Measurements from ENCODE around the gene TBC1D1. TPM values are rescaled to one million over a fixed set of nuclear protein-coding genes. Genes with fewer than 3 reads are reported as not detected.

TBC1D1 gene
- total and polyA plus RNA-seq, 5 donors from 2014 or later: 12.3 to 48.2 (median 19.4) TPM

DNA sequence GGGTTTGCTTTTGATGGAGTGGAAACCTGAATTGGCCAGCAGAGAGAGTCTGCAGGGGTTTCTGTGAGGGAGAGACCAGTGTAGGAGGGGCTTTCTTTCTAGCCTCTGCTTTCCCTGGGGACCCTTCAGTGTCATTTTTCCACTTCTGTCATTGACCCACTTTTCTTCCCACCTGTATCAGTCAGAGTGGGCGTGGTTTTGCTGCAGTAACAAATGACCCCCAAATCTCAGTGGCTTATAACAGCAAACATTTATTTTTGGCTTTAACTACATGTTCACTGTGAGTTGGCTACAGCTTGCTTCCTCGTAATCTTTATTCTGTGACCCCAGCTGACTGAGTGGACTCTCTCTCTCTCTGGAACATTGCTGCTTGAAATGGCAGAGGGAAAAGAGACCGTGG, 43.7 kb downstream of the TBC1D1 start:
- peaks cover 0 to 4% (median 0%) of the 10 kb centered on the region in 7 donors for H3K9me3 Mint-ChIP-seq
- H3K4me1 Mint-ChIP-seq: peaks cover under 1 to 13% (median 9%) of the 10 kb centered on the region in 4 donors

DNA sequence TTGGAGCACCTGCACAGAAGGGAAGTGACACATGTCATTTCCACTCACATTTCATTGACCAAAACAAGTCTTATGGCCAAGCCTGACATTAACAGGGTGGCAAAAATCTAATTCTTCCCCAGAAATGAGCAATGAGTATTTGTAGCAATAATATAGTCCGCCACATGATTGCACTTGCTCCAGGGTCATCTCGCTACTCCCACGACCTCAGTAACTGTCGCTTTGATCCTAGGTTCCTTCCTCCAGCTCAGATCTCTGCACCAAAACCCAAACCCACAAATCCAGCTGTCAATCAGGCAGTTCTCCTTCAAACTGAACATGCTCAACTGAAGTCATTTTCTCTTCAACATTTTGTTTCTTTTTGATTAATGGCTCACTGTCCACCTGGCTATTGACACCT, 44.1 kb downstream of the TBC1D1 start:
- H3K27me3 ChIP-seq (ENCODE audit: control insufficient read depth, insufficient read depth, low read length): no peaks in the 10 kb centered on the region
- H3K36me3 Mint-ChIP-seq: peaks cover 32% of the 10 kb centered on the region
- no peaks in the 10 kb centered on the region for H3K27me3 Mint-ChIP-seq
- no peak overlapping the region for H3K4me3 Mint-ChIP-seq
- peaks cover 8% of the 10 kb centered on the region for H3K36me3 ChIP-seq (ENCODE audit: control insufficient read depth, insufficient read depth, low read length)
- H3K9me3 ChIP-seq (ENCODE audit: control insufficient read depth in 2 of 2, low read length in 2 of 2): no peaks in the 10 kb centered on the region
- peaks cover 0 to 10% (median 6%) of the 10 kb centered on the region in 4 donors for H3K4me1 Mint-ChIP-seq
- ATAC-seq (ENCODE audit: low read depth in 2 of 2) (no peak), DNase-seq (no peak)
- no peak overlapping the region for H3K27ac Mint-ChIP-seq
- H3K4me1 ChIP-seq (ENCODE audit: control insufficient read depth, insufficient read depth, low read length, poor library complexity, severe bottlenecking): no peaks in the 10 kb centered on the region
- H3K27ac ChIP-seq (ENCODE audit: insufficient read depth, low read length, poor library complexity, severe bottlenecking): no peak overlapping the region
- H3K9me3 Mint-ChIP-seq: peaks cover 0 to 4% (median 0%) of the 10 kb centered on the region in 7 donors
- no peak overlapping the region for H3K4me3 ChIP-seq (ENCODE audit: low read depth, low read length)

More for the DNA sequence above, 43.7 kb downstream of the TBC1D1 start:
- H3K4me3 ChIP-seq (ENCODE audit: low read depth, low read length): no peak overlapping the region
- H3K27me3 Mint-ChIP-seq: no peaks in the 10 kb centered on the region
- no peak overlapping the region for H3K4me3 Mint-ChIP-seq
- ATAC-seq (ENCODE audit: low read depth in 2 of 2) (no peak), DNase-seq (no peak)
- H3K36me3 ChIP-seq (ENCODE audit: control insufficient read depth, insufficient read depth, low read length): peaks cover 8% of the 10 kb centered on the region
- H3K27ac Mint-ChIP-seq: peak overlapping the region in 1 of 3 donors; percentile 81
- H3K27me3 ChIP-seq (ENCODE audit: control insufficient read depth, insufficient read depth, low read length): no peaks in the 10 kb centered on the region
- H3K27ac ChIP-seq (ENCODE audit: insufficient read depth, low read length, poor library complexity, severe bottlenecking): no peak overlapping the region
- no peaks in the 10 kb centered on the region for H3K4me1 ChIP-seq (ENCODE audit: control insufficient read depth, insufficient read depth, low read length, poor library complexity, severe bottlenecking)
- no peaks in the 10 kb centered on the region for H3K9me3 ChIP-seq (ENCODE audit: control insufficient read depth in 2 of 2, low read length in 2 of 2)
- peaks cover 36% of the 10 kb centered on the region for H3K36me3 Mint-ChIP-seq

GRCh38 chr4:37936889-37937498, 46.1 kb downstream of the TBC1D1 start:
- H3K4me1 ChIP-seq (ENCODE audit: control insufficient read depth, insufficient read depth, low read length, poor library complexity, severe bottlenecking): no peaks in the 10 kb centered on the region
- peaks cover 27% of the 10 kb centered on the region for H3K36me3 Mint-ChIP-seq

DNA sequence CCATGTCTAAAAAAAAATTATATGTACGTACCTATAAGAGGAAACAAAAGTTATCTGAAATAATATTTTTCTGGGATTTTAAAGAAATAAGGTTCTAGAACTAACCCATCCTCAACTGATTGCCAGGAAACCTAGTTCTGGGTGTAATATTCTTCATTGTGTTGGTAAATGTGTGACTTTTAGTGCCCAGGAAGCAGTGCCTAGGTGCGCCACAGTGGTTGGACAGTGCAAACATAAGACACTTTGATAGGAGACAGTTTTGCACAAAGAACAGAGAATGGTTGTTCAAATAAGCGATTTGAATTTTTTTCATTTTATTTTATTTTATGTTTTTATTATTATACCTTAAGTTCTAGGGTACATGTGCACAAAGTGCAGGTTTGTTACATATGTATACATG, 47.3 kb downstream of the TBC1D1 start:
- Histone ChIP-seq H3K27ac (ENCODE audit: insufficient read depth, low read length, poor library complexity, severe bottlenecking) (no peak overlapping the region), H3K4me3 (ENCODE audit: low read depth, low read length) (no peak overlapping the region), H3K4me1 (ENCODE audit: control insufficient read depth, insufficient read depth, low read length, poor library complexity, severe bottlenecking) (no peaks in the 10 kb centered on the region), H3K9me3 (ENCODE audit: control insufficient read depth in 2 of 2, low read length in 2 of 2) (no peaks in the 10 kb centered on the region), H3K36me3 (ENCODE audit: control insufficient read depth, insufficient read depth, low read length) (peaks cover 8% of the 10 kb centered on the region), H3K27me3 (ENCODE audit: control insufficient read depth, insufficient read depth, low read length) (no peaks in the 10 kb centered on the region)
- DNase-seq (no peak), ATAC-seq (ENCODE audit: low read depth in 2 of 2) (no peak)
- H3K27me3 Mint-ChIP-seq: no peaks in the 10 kb centered on the region
- H3K4me3 Mint-ChIP-seq: peak overlapping the region in 1 of 4 donors; percentile 5
- H3K4me1 Mint-ChIP-seq: peaks cover under 1 to 25% (median 11%) of the 10 kb centered on the region in 4 donors
- peaks cover 0 to 4% (median 3%) of the 10 kb centered on the region in 7 donors for H3K9me3 Mint-ChIP-seq
- H3K27ac Mint-ChIP-seq: peak overlapping the region in 1 of 3 donors; percentile 67
- peaks cover 24% of the 10 kb centered on the region for H3K36me3 Mint-ChIP-seq

More at GRCh38 chr4:37936889-37937498, 46.1 kb downstream of the TBC1D1 start:
- H3K9me3 Mint-ChIP-seq: peaks cover 0 to 4% (median 0%) of the 10 kb centered on the region in 7 donors
- H3K4me3 ChIP-seq (ENCODE audit: low read depth, low read length): no peak overlapping the region
- DNase-seq (no peak), ATAC-seq (ENCODE audit: low read depth in 2 of 2) (no peak)
- no peak overlapping the region for H3K27ac Mint-ChIP-seq
- peaks cover 0 to 19% (median 9%) of the 10 kb centered on the region in 4 donors for H3K4me1 Mint-ChIP-seq
- no peak overlapping the region for H3K27ac ChIP-seq (ENCODE audit: insufficient read depth, low read length, poor library complexity, severe bottlenecking)
- H3K27me3 ChIP-seq (ENCODE audit: control insufficient read depth, insufficient read depth, low read length): no peaks in the 10 kb centered on the region
- no peaks in the 10 kb centered on the region for H3K9me3 ChIP-seq (ENCODE audit: control insufficient read depth in 2 of 2, low read length in 2 of 2)
- no peak overlapping the region for H3K4me3 Mint-ChIP-seq
- no peaks in the 10 kb centered on the region for H3K27me3 Mint-ChIP-seq
- H3K36me3 ChIP-seq (ENCODE audit: control insufficient read depth, insufficient read depth, low read length): peaks cover 8% of the 10 kb centered on the region

- peaks cover 3% of the 10 kb centered on the region for H3K4me1 ChIP-seq (ENCODE audit: control insufficient read depth, insufficient read depth, low read length, poor library complexity, severe bottlenecking)
- no peak overlapping the region for H3K4me3 ChIP-seq (ENCODE audit: low read depth, low read length)
- no peak overlapping the region for H3K27ac ChIP-seq (ENCODE audit: insufficient read depth, low read length, poor library complexity, severe bottlenecking)
- no peaks in the 10 kb centered on the region for H3K36me3 ChIP-seq (ENCODE audit: control insufficient read depth, insufficient read depth, low read length)
- H3K4me1 Mint-ChIP-seq: peaks cover 13 to 32% (median 21%) of the 10 kb centered on the region in 4 donors
- peaks cover 0 to 5% (median 0%) of the 10 kb centered on the region in 7 donors for H3K9me3 Mint-ChIP-seq
- H3K9me3 ChIP-seq (ENCODE audit: control insufficient read depth in 2 of 2, low read length in 2 of 2): no peaks in the 10 kb centered on the region
- peaks cover 25% of the 10 kb centered on the region for H3K36me3 Mint-ChIP-seq
- no peak overlapping the region for H3K27ac Mint-ChIP-seq
- DNase-seq (no peak), ATAC-seq (ENCODE audit: low read depth in 2 of 2) (no peak)
- no peaks in the 10 kb centered on the region for H3K27me3 Mint-ChIP-seq
- H3K27me3 ChIP-seq (ENCODE audit: control insufficient read depth, insufficient read depth, low read length): no peaks in the 10 kb centered on the region
- H3K4me3 Mint-ChIP-seq: no peak overlapping the region
Measured at GRCh38 chr4:37946503-37947179, 55.8 kb downstream of the TBC1D1 start.

DNA sequence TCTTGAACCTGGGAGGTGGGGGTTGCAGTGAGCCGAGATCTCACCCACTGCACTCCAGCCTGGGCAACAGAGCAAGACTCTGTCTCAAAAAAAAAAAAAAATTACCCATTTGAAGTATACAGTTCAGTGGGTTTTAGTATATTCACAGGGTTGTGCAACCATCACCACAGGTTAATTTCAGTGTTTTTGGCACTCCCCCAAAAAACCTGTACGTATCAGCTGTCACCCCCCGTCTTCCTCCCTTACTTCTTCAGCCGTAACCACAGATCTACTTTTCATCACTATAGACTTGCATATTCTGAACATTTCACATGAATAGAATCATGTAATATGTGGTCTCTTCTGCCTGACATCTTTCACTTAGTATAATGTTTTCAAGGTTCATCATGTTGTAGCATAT, 57.7 kb downstream of the TBC1D1 start:
- Histone ChIP-seq H3K27ac (ENCODE audit: insufficient read depth, low read length, poor library complexity, severe bottlenecking) (no peak overlapping the region), H3K9me3 (ENCODE audit: control insufficient read depth in 2 of 2, low read length in 2 of 2) (no peaks in the 10 kb centered on the region), H3K4me1 (ENCODE audit: control insufficient read depth, insufficient read depth, low read length, poor library complexity, severe bottlenecking) (peaks cover 3% of the 10 kb centered on the region), H3K27me3 (ENCODE audit: control insufficient read depth, insufficient read depth, low read length) (no peaks in the 10 kb centered on the region), H3K4me3 (ENCODE audit: low read depth, low read length) (no peak overlapping the region), H3K36me3 (ENCODE audit: control insufficient read depth, insufficient read depth, low read length) (no peaks in the 10 kb centered on the region)
- DNase-seq: no peak
- Mint-ChIP-seq H3K27ac (no peak overlapping the region), H3K27me3 (no peaks in the 10 kb centered on the region), H3K36me3 (peaks cover 35% of the 10 kb centered on the region), H3K4me1 (peaks cover 12 to 18% (median 16%) of the 10 kb centered on the region in 4 donors), H3K9me3 (peaks cover 0 to 2% (median 0%) of the 10 kb centered on the region in 7 donors), H3K4me3 (no peak overlapping the region)
- ATAC-seq (ENCODE audit: low read depth in 2 of 2): no peak

- H3K4me1 Mint-ChIP-seq: peaks cover 12 to 24% (median 20%) of the 10 kb centered on the region in 4 donors
- H3K4me3 Mint-ChIP-seq: no peak overlapping the region
- DNase-seq (no peak), ATAC-seq (ENCODE audit: low read depth in 2 of 2) (no peak)
- peaks cover 0 to 3% (median 0%) of the 10 kb centered on the region in 7 donors for H3K9me3 Mint-ChIP-seq
- H3K4me3 ChIP-seq (ENCODE audit: low read depth, low read length): no peak overlapping the region
- no peaks in the 10 kb centered on the region for H3K27me3 ChIP-seq (ENCODE audit: control insufficient read depth, insufficient read depth, low read length)
- H3K27me3 Mint-ChIP-seq: no peaks in the 10 kb centered on the region
- H3K27ac ChIP-seq (ENCODE audit: insufficient read depth, low read length, poor library complexity, severe bottlenecking): no peak overlapping the region
- H3K4me1 ChIP-seq (ENCODE audit: control insufficient read depth, insufficient read depth, low read length, poor library complexity, severe bottlenecking): peaks cover 7% of the 10 kb centered on the region
- H3K36me3 ChIP-seq (ENCODE audit: control insufficient read depth, insufficient read depth, low read length): no peaks in the 10 kb centered on the region
- peaks cover 35% of the 10 kb centered on the region for H3K36me3 Mint-ChIP-seq
- H3K9me3 ChIP-seq (ENCODE audit: control insufficient read depth in 2 of 2, low read length in 2 of 2): no peaks in the 10 kb centered on the region
- H3K27ac Mint-ChIP-seq: no peak overlapping the region
Measured at GRCh38 chr4:37949636-37950426, 58.9 kb downstream of the TBC1D1 start.
